ENCODE measurements around the gene SUSD6. TPM values are rescaled to one million over a fixed set of nuclear protein-coding genes. Genes with fewer than 3 reads are reported as not detected.

The SUSD6 gene
- total and polyA plus RNA-seq, 4 donors: 6.8 to 10.8 (median 7.6) TPM

GRCh38 chr14:69693145-69693544 lies 81.7 kb downstream of the SUSD6 start:
- DNase-seq (ENCODE audit: low spot score): no peak
- 57% methylated on average over 3 of the region's 3 CpGs for WGBS
- no peak for TF ChIP-seq CTCF (IDR thresholded peaks at IDR 0.05; ENCODE audit: low read depth, low read length, missing input control)
- TF ChIP-seq YY1 (IDR thresholded peaks at IDR 0.05): peak; percentile 12
- peak; percentile 29 for TF ChIP-seq NR2F2 (IDR thresholded peaks at IDR 0.05)
- Histone ChIP-seq H3K27me3 (ENCODE audit: control insufficient read depth in 4 of 4, insufficient read depth in 4 of 4, low read length in 3 of 4) (no peaks in the 10 kb centered on the region), H3K9me3 (ENCODE audit: control insufficient read depth in 4 of 4, low read length in 3 of 4) (no peaks in the 10 kb centered on the region), H3K4me3 (ENCODE audit: low read depth in 1 of 3, low read length in 3 of 3) (no peak overlapping the region), H3K9ac (ENCODE audit: low read depth in 1 of 2, low read length in 2 of 2) (no peak overlapping the region), H3K36me3 (ENCODE audit: control insufficient read depth in 4 of 4, insufficient read depth in 3 of 4, low read depth in 1 of 4, low read length in 3 of 4) (no peaks in the 10 kb centered on the region), H3K27ac (ENCODE audit: low read depth in 1 of 2, low read length in 2 of 2) (peak overlapping the region in 1 of 2 donors; percentile 9), H3K4me1 (ENCODE audit: control insufficient read depth in 4 of 4, insufficient read depth in 4 of 4, low read length in 3 of 4) (peaks cover 9 to 44% (median 21%) of the 10 kb centered on the region in 4 donors)

- Histone ChIP-seq H3K4me1 (ENCODE audit: control insufficient read depth in 4 of 4, insufficient read depth in 4 of 4, low read length in 3 of 4) (peaks cover 9 to 48% (median 24%) of the 10 kb centered on the region in 4 donors), H3K36me3 (ENCODE audit: control insufficient read depth in 4 of 4, insufficient read depth in 3 of 4, low read depth in 1 of 4, low read length in 3 of 4) (no peaks in the 10 kb centered on the region), H3K9ac (ENCODE audit: low read depth in 1 of 2, low read length in 2 of 2) (no peak overlapping the region), H3K4me3 (ENCODE audit: low read depth in 1 of 3, low read length in 3 of 3) (no peak overlapping the region), H3K9me3 (ENCODE audit: control insufficient read depth in 4 of 4, low read length in 3 of 4) (no peaks in the 10 kb centered on the region), H3K27ac (ENCODE audit: low read depth in 1 of 2, low read length in 2 of 2) (peak overlapping the region in 1 of 2 donors; percentile 56), H3K27me3 (ENCODE audit: control insufficient read depth in 4 of 4, insufficient read depth in 4 of 4, low read length in 3 of 4) (no peaks in the 10 kb centered on the region)
- 79% methylated on average over 4 of the region's 4 CpGs for WGBS
- no peak for DNase-seq (ENCODE audit: low spot score)
- TF ChIP-seq EGR1 (IDR thresholded peaks at IDR 0.05; ENCODE audit: low read depth in 2 of 2) (no peak), RXRA (IDR thresholded peaks at IDR 0.05) (no peak), REST (IDR thresholded peaks at IDR 0.05) (no peak), RAD21 (IDR thresholded peaks at IDR 0.05) (no peak), HNF4A (conservative IDR thresholded peaks at IDR 0.05) (no peak), FOXA2 (IDR thresholded peaks at IDR 0.05) (no peak), ATF3 (IDR thresholded peaks at IDR 0.05) (no peak), HNF4G (IDR thresholded peaks at IDR 0.05) (no peak), JUND (IDR thresholded peaks at IDR 0.05) (no peak), GABPA (IDR thresholded peaks at IDR 0.05 in 1 of 2, conservative IDR thresholded peaks at IDR 0.05 in 1 of 2) (no peak), YY1 (IDR thresholded peaks at IDR 0.05) (no peak), CTCF (IDR thresholded peaks at IDR 0.05; ENCODE audit: low read depth, low read length, missing input control) (no peak)
These were observed 82.7 kb downstream of the SUSD6 start for GRCh38 chr14:69693801-69694729.

All from liver (tissue), 9 donors.